GM19043 (cell line): Measurements from ENCODE around the gene PLCE1.

Experiments
- ATAC-seq: cut with Tn5 transposase; IDR thresholded peaks from one replicate; pipeline ENCODE4 v1.9.1; 2021; ENCODE audit warnings: low read depth; ENCODE audit not compliant: unreplicated experiment

Gene PLCE1

GRCh38 chr10:94016727-94017714 lies 23.3 kb downstream of the PLCE1 start:
- ATAC-seq = no peak

GRCh38 chr10:94018107-94018506 lies 24.4 kb downstream of the PLCE1 start:
- ATAC-seq = no peak

GRCh38 chr10:94023906-94024305 lies 30.2 kb downstream of the PLCE1 start:
- ATAC-seq = no peak

DNA sequence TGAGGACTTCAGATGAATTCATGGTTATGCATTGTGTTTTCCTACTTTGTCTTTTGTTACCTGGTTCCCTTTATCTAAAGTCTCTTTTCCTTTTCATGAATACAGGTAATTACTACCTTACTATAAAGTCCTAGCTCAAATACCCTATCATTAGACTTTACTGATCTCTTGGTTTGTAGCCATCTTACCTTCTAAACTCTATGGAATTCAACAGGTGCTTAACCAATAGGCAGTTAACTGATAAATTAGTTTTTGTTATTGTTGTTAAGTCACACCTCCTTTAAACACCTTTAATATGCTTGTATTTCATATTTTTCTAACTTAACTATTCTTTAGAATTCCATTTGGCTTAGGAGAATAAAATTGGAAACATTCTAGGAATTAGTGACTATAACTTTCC lies 30.7 kb downstream of the PLCE1 start:
- ATAC-seq = no peak

DNA sequence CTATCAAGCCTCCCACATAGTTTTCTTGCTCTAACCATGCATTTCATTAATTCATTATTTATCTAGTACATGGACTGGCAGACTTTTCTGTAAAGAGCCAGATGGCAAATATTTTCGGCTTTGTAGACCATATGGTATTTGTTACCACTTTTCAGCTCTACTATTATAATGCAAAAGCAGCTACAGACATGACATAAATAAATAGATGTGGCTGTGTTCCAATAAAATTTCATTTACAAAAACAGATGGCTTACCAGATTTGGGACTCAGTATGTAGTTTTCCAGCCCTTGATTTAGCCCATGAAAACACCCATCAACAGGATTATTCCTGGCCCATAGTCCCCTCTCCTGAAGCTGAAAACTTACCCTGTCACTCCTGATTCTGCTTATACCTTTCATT lies 32.1 kb downstream of the PLCE1 start:
- ATAC-seq = no peak

- ATAC-seq = no peak
These were observed 33.5 kb downstream of the PLCE1 start for GRCh38 chr10:94027197-94027596.

- ATAC-seq = no peak
These were observed 36.2 kb downstream of the PLCE1 start for GRCh38 chr10:94029955-94030354.

DNA sequence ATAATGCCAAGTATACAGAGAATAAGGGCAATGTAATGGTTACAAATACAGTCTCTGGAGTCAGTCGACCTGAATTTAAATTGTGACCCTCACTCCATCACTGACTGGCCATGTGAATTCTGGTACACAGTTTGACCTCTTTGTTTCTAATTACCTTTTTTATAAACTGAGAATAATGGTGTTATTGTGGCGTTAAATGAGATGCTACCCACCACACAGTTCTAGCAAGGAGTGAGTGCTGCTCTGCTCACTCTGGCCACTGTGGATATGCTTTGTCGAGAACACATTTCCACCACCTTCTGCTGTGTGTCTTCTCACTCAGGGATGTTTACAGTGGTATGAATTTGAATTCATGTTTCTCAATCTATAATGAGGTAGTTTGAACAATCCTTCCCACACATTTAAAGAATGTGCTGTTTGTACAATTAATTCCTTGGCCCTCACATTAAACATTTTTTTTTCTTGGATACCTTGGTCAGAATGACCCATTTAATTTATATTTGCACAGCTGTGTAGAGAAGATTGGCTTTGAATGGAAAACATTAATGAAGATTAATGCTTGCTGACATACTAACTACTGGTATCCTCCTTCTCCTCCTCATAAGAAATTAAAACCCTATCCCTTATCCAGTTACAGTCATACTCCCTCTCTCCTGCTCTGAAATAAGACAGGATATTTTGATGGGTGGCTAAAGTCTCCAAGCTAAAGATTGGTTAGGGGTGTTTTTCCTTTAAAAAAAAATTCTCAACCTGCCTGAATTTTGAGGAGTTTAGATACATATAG lies 42.4 kb downstream of the PLCE1 start:
- ATAC-seq = no peak

DNA sequence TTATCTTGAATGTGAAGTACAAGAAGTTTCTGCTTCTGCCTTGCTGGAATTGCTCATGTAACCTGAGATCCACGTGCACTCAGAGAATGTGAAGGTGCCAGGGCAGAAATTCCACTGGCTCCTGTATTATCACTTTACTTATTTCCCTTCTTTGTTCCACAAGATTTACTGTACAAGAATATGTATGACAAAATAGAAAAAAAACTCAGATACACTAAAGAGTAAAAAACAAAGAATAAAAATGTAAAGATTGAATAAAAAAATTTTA lies 43.0 kb downstream of the PLCE1 start:
- no peak for ATAC-seq

GRCh38 chr10:94037286-94037685 lies 43.6 kb downstream of the PLCE1 start:
- ATAC-seq = no peak

DNA sequence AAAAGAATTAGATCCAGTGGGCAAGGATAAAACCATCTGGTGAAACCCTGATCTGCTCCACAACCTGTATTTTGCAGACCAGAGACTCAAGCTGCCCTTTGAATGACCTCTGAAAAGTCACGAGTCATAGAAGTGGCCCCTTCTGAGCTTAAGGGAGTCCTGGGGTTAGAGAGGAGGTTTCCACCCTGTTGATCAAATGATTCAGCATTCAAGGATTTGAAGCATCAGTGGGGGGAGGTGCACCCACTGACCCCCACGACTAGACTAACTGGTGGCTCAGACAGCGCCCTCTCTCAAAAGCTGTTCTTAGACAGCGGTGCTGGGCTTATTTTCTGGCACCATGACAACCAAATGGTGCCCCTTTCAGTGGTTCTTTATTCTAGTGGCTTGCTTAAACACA lies 44.3 kb downstream of the PLCE1 start:
- no peak for ATAC-seq

- no peak for ATAC-seq
These were observed 47.5 kb downstream of the PLCE1 start for GRCh38 chr10:94041206-94041605.

DNA sequence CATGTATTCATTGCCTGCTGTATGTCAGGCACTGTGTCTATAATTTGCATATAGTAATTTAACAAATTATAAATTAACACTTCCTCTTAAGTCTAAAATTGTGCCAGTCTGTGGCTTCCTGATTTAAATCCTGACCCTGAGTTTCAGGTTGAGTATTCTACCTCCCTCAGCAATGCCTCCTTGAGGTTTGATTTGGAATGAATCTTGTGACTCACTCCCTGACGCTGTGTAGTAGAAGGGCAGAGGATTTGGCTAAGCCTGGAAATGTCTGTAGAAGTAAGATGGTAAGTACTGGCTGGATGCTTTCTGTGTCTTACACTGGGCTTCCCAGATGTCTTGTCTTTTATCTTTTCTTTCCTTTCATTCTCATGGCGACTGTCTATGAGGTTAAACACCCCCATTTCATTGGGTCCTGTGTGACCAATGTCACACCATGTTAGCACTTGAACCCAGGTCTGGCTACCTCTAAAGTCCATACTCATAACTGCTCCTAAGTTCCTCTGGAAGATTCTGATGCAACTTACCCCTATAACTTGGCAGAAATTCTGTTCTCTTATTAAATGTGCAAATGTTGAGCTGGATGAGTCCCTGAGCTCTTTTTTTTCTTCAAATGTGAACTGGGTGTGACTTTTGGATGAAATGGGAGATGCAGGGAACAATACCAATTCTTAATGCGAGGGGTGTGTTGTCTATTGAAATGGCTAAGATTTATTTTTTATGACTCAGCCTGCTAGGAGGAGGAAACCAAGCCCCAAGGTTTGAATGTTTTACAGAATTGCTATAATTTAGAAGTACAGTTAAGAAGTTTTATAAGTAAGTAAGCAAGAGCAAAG lies 48.5 kb downstream of the PLCE1 start:
- no peak for ATAC-seq

DNA sequence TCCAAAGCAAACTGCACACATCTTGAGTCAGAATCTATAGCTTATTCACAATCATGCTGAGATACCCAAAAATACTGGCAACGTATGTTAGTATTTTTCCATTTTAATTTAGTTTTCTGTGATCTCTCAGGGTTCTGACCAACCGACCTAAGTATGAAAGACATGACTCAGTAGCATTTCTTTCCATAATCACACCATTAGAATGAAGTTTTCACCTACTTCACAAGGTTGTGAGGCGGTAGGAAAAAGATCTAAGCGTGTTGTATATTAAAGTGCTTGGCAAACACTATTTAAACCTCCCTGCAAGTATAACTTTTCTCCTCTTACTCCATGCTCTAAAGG lies 49.1 kb downstream of the PLCE1 start:
- no peak for ATAC-seq
